Measurements from ENCODE around the gene CLNK. TPM values are rescaled to one million over a fixed set of nuclear protein-coding genes. Genes with fewer than 3 reads are reported as not detected.

Gene CLNK
- total and polyA plus RNA-seq, 2 of the 8 experiments (the other 6 are each of a cell fraction or from before 2014, with no cell fraction given), result not detected

- no peak overlapping the region for H3K56ac ChIP-seq (replicated peaks; ENCODE audit: insufficient read length, low read depth, low read length)
- no peak for FAIRE-seq
- CTCF ChIA-PET (ENCODE audit: partially characterized antibody), result interaction anchor here (1.7 kb wide), 1 partner anchor 370 kb away, joined by 3 read pairs; no protein-coding TSS in a partner anchor
- no peak overlapping the region for H3K4me3 ChIP-seq (ENCODE audit: extremely low read depth in 1 of 4, insufficient read depth in 2 of 4, low read depth in 3 of 4, low read length in 4 of 4)
- H2AK5ac ChIP-seq (ENCODE audit: low read depth, low read length), result no peak overlapping the region
- no peak overlapping the region for H3K4me2 ChIP-seq (ENCODE audit: insufficient read depth in 1 of 2, low read depth in 2 of 2, low read length in 2 of 2)
- H3K14ac ChIP-seq (ENCODE audit: insufficient read length), result no peak overlapping the region
- no peak overlapping the region for H3K27ac ChIP-seq (ENCODE audit: low read depth, low read length)
- H4K91ac ChIP-seq (replicated peaks; ENCODE audit: insufficient read length, low read length), result no peak overlapping the region
- H3K9me3 ChIP-seq (ENCODE audit: insufficient read depth in 2 of 2, low read depth in 1 of 2, low read length in 1 of 2), result no peaks in the 10 kb centered on the region
- no peaks in the 10 kb centered on the region for H3K23me2 ChIP-seq (ENCODE audit: low read depth, low read length)
- no peaks in the 10 kb centered on the region for H3K36me3 ChIP-seq (ENCODE audit: control insufficient read depth in 2 of 4, insufficient read depth in 4 of 4, low read length in 3 of 4)
- no peaks in the 10 kb centered on the region for H3K79me1 ChIP-seq (ENCODE audit: low read depth, low read length)
- no peaks in the 10 kb centered on the region; a peak in 1 of 7 replicates for H3K27me3 ChIP-seq (replicated peaks in 1 of 4; ENCODE audit: control insufficient read depth in 3 of 4, extremely low read depth in 1 of 4, insufficient read depth in 3 of 4, low read length in 3 of 4)
- H2BK120ac ChIP-seq (replicated peaks; ENCODE audit: low read depth, low read length), result no peak overlapping the region
- H3K4me1 ChIP-seq (replicated peaks in 1 of 4; ENCODE audit: control insufficient read depth in 3 of 4, insufficient read depth in 4 of 4, low read length in 3 of 4), result peaks cover 0 to 3% (median 1%) of the 10 kb centered on the region in 4 experiments; a peak in 3 of 7 replicates
- no peak overlapping the region for H4K5ac ChIP-seq (ENCODE audit: insufficient read length, low read depth, low read length)
- no peaks in the 10 kb centered on the region for H4K20me1 ChIP-seq (replicated peaks in 1 of 2; ENCODE audit: control insufficient read depth in 1 of 2, insufficient read depth in 2 of 2, low read length in 2 of 2)
- no peak overlapping the region for H4K8ac ChIP-seq (ENCODE audit: extremely low read depth, insufficient read depth, low read length)
- POLR2A ChIA-PET (ENCODE audit: partially characterized antibody), result no interaction called here
- H2AFZ ChIP-seq (ENCODE audit: low read length), result no peak overlapping the region
- no peak overlapping the region for H2BK5ac ChIP-seq (ENCODE audit: low read depth, low read length)
- H3K18ac ChIP-seq (ENCODE audit: extremely low read depth, low read length), result no peak overlapping the region
- DNase-seq (ENCODE audit: low read depth in 1 of 2, low spot score in 2 of 2), result no peak
- no peak overlapping the region for H3K9ac ChIP-seq (replicated peaks in 1 of 4; ENCODE audit: extremely low read depth in 1 of 4, low read depth in 3 of 4, low read length in 3 of 4)
- H2BK15ac ChIP-seq (ENCODE audit: low read length), result no peak overlapping the region
- no peak overlapping the region for H3K4ac ChIP-seq (replicated peaks; ENCODE audit: insufficient read length, low read depth, low read length)
- no peak overlapping the region for H2BK12ac ChIP-seq (ENCODE audit: low read depth, low read length)
- no peak overlapping the region for H2BK20ac ChIP-seq (ENCODE audit: low read length)
- no peaks in the 10 kb centered on the region for H3K79me2 ChIP-seq (ENCODE audit: control insufficient read depth in 1 of 2, insufficient read depth in 2 of 2, low read length in 2 of 2)
- H3K23ac ChIP-seq (ENCODE audit: insufficient read length), result no peak overlapping the region
- WGBS, 2 experiments (ENCODE audit: extremely low coverage in 1 of 2, insufficient coverage in 1 of 2, insufficient read length in 1 of 2, insufficient replicate concordance in 2 of 2, low coverage in 1 of 2, low lambda C conversion rate in 2 of 2, missing lambda C conversion rate in 1 of 2), result 83% methylated on average over 11 of the region's 11 CpGs; no CpG with 5 or more reads in 1 of the 2 experiments
- TF ChIP-seq CBX8 (IDR thresholded peaks at IDR 0.05; ENCODE audit: borderline replicate concordance, low read depth, low read length) (no peak), RFX5 (IDR thresholded peaks at IDR 0.05; ENCODE audit: borderline replicate concordance, low read depth, low read length) (no peak), NRF1 (IDR thresholded peaks at IDR 0.05; ENCODE audit: low read depth, low read length) (no peak), CTBP2 (IDR thresholded peaks at IDR 0.05; ENCODE audit: borderline replicate concordance, insufficient read depth, insufficient read length, low read length) (no peak), CHD2 (IDR thresholded peaks at IDR 0.05; ENCODE audit: low read length) (no peak), ASH2L (IDR thresholded peaks at IDR 0.05; ENCODE audit: low read length) (no peak), E2F6 (IDR thresholded peaks at IDR 0.05) (no peak), CREB1 (IDR thresholded peaks at IDR 0.05) (no peak), JUN (IDR thresholded peaks at IDR 0.05; ENCODE audit: low read depth, low read length) (no peak), EGR1 (IDR thresholded peaks at IDR 0.05; ENCODE audit: borderline replicate concordance, low read depth, low read length) (no peak), SAP30 (IDR thresholded peaks at IDR 0.05; ENCODE audit: insufficient read depth, insufficient replicate concordance, low read length) (no peak), YY1 (IDR thresholded peaks at IDR 0.05; ENCODE audit: low read depth, low read length) (no peak), RAD21 (IDR thresholded peaks at IDR 0.05 in 1 of 2, conservative IDR thresholded peaks at IDR 0.05 in 1 of 2; ENCODE audit: low read depth in 2 of 2, low read length in 2 of 2) (no peak)
Observed at GRCh38 chr4:10530137-10530786, 154.3 kb downstream of the CLNK start.
